B cell (primary cell): ENCODE results near the gene LHX1. TPM values are rescaled to one million over a fixed set of nuclear protein-coding genes. Genes with fewer than 3 reads are reported as not detected.

Experiments
- ATAC-seq: fragments of 200-7000 bp; cut with Tn5 transposase; one replicate; pipeline ENCODE4 v1.10.0; 2021; ENCODE audit warnings: low read depth, mild to moderate bottlenecking, moderate number of reproducible peaks, moderate library complexity
- CTCF ChIA-PET: fragments of 350-600 bp; sonication (Branson Sonifier 250); formaldehyde crosslinking; loops from one replicate; lab custom pipeline; 2021; ENCODE audit warnings: antibody characterized with exemption, inconsistent platforms; lab: Charles Lee
- POLR2A ChIA-PET: fragments of 350-600 bp; sonication (Branson Sonifier 250); formaldehyde crosslinking; loops from one replicate; lab custom pipeline; 2021; ENCODE audit warnings: antibody characterized with exemption; lab: Charles Lee
- DNase-seq: peaks from one replicate; pipeline ENCODE4 v3.0.0; 2013
- H2AFZ ChIP-seq: 2 replicates; pipeline ENCODE4 v1.6.1; 2012; ENCODE audit warnings: mild to moderate bottlenecking, low read depth, low read length; ENCODE audit not compliant: insufficient read depth, poor library complexity, severe bottlenecking
- H3K27ac ChIP-seq, 2 donors: 1 replicate in 1 of 2; 2 replicates in 1 of 2; pipeline ENCODE4 v1.5.1; 2012 to 2013; ENCODE audit warnings: low read length in 2 of 2, mild to moderate bottlenecking in 2 of 2, moderate library complexity in 1 of 2
- H3K27me3 ChIP-seq, 4 experiments: fragments of 200-600 bp in 1 of 4; sonication (generic) in 1 of 4; replicated peaks in 1 of 4; 1 replicate in 2 of 4; 2 replicates in 2 of 4; pipeline versions ENCODE4 v1.6.1 to v1.7.0; 2013 to 2016; ENCODE audit warnings: low read length in 3 of 4, mild to moderate bottlenecking in 2 of 4, mixed read lengths in 1 of 4, moderate library complexity in 1 of 4; ENCODE audit not compliant: insufficient read depth in 4 of 4, control insufficient read depth in 3 of 4; ENCODE audit errors: control extremely low read depth in 1 of 4
- H3K36me3 ChIP-seq, 2 experiments: replicated peaks in 1 of 2; 1 replicate in 1 of 2; 2 replicates in 1 of 2; pipeline versions ENCODE4 v1.6.1 to v1.7.1; 2013; ENCODE audit warnings: low read length in 1 of 2; ENCODE audit not compliant: insufficient read depth in 2 of 2, control insufficient read depth in 1 of 2; ENCODE audit errors: control extremely low read depth in 1 of 2, extremely low read depth in 1 of 2
- H3K4me1 ChIP-seq, 2 donors: fragments of 200-600 bp in 1 of 2; sonication (generic) in 1 of 2; 1 replicate in 1 of 2; 2 replicates in 1 of 2; pipeline versions ENCODE4 v1.5.1 to v1.6.1; 2013 to 2017; ENCODE audit warnings: low read length in 2 of 2; ENCODE audit not compliant: control insufficient read depth in 2 of 2, insufficient read depth in 2 of 2
- H3K4me2 ChIP-seq: replicated peaks from 2 replicates; pipeline ENCODE3; 2012; ENCODE audit warnings: mild to moderate bottlenecking, low read depth, low read length; ENCODE audit not compliant: poor library complexity, severe bottlenecking
- H3K4me3 ChIP-seq, 5 experiments: fragments of 200-600 bp in 1 of 5; sonication (generic) in 1 of 5; 1 replicate in 3 of 5; 2 replicates in 2 of 5; pipeline versions ENCODE4 v1.5.1 to v1.7.0; 2011 to 2016; ENCODE audit warnings: low read length in 4 of 5, mild to moderate bottlenecking in 4 of 5, low read depth in 2 of 5, control low read depth in 1 of 5, moderate library complexity in 1 of 5; ENCODE audit not compliant: insufficient read depth in 1 of 5; ENCODE audit errors: control extremely low read depth in 1 of 5, extremely low read depth in 1 of 5
- H3K79me2 ChIP-seq: fragments of 200-600 bp; sonication (generic); one replicate; pipeline ENCODE4 v1.6.0; 2016; ENCODE audit warnings: low read length; ENCODE audit not compliant: control insufficient read depth, insufficient read depth
- H3K9ac ChIP-seq: fragments of 200-600 bp; sonication (generic); 2 replicates; pipeline ENCODE4 v1.6.1; 2017; ENCODE audit warnings: mild to moderate bottlenecking, low read length, moderate library complexity
- H3K9me3 ChIP-seq, 3 donors: one replicate each; pipeline versions ENCODE4 v1.6.1 to v1.7.1; 2013; ENCODE audit warnings: low read length in 2 of 3; ENCODE audit not compliant: control insufficient read depth in 2 of 3, insufficient read depth in 1 of 3; ENCODE audit errors: control extremely low read depth in 1 of 3
- H4K20me1 ChIP-seq: 2 replicates; pipeline ENCODE4 v1.6.0; 2012; ENCODE audit warnings: mild to moderate bottlenecking, low read length; ENCODE audit not compliant: insufficient read depth, control insufficient read depth, poor library complexity, severe bottlenecking
- H3K27ac Mint-ChIP-seq: one replicate; pipeline ENCODE4 v1.8.0; 2021; ENCODE audit warnings: mixed read lengths
- H3K27me3 Mint-ChIP-seq: one replicate; pipeline ENCODE4 v1.8.0; 2021; ENCODE audit warnings: mixed read lengths
- H3K4me1 Mint-ChIP-seq: one replicate; pipeline ENCODE4 v1.8.0; 2021; ENCODE audit warnings: mixed read lengths
- H3K4me3 Mint-ChIP-seq: one replicate; pipeline ENCODE4 v1.8.0; 2021; ENCODE audit warnings: mixed read lengths
- H3K9me3 Mint-ChIP-seq: one replicate; pipeline ENCODE4 v1.8.0; 2022; ENCODE audit warnings: mixed read lengths; ENCODE audit not compliant: insufficient read depth
- CTCF ChIP-seq: fragments of 200-600 bp; IDR thresholded peaks from one replicate; pipeline ENCODE4 v1.8.0; 2022; ENCODE audit warnings: antibody characterized with exemption, mild to moderate bottlenecking
- EZH2 ChIP-seq: IDR thresholded peaks from 2 replicates; pipeline ENCODE4 v1.6.1; 2012; ENCODE audit warnings: borderline replicate concordance, low read depth, mild to moderate bottlenecking, moderate library complexity, low read length; ENCODE audit not compliant: insufficient read depth, poor library complexity, severe bottlenecking
- WGBS: methylation state at CpG from one replicate; pipeline ENCODE4 v1.1.5; 2013; ENCODE audit warnings: missing lambda C conversion rate; ENCODE audit not compliant: insufficient coverage; 5-methylcytosine and 5-hydroxymethylcytosine counted together
- intact Hi-C: fragments of 100-400 bp; cut with micrococcal nuclease; formaldehyde crosslinking; loops from one replicate; pipeline ENCODE4 v1.10.0; 2022
- polyA plus RNA-seq: library from polyadenylated mRNA; depleted of rRNA; stranded (reverse); fragments of >200 nt; gene quantifications from 2 replicates; pipeline ENCODE4 v1.2.3, GENCODE V29; 2012
- total RNA-seq, 2 donors: library from RNA; stranded (reverse); fragments of 120-200 nt in 1 of 2; gene quantifications; 1 replicate in 1 of 2; 2 replicates in 1 of 2; pipeline versions ENCODE4 v1.2.3 to v1.2.4, GENCODE V29; 2013 to 2022

The LHX1 gene
- total and polyA plus RNA-seq, 2 donors (not counting 1 experiment from before 2014, with no cell fraction given) = not detected

- no peak overlapping the region for H3K27ac Mint-ChIP-seq
- H4K20me1 ChIP-seq = no peaks in the 10 kb centered on the region
- H3K36me3 ChIP-seq = no peaks in the 10 kb centered on the region
- peaks cover 13% of the 10 kb centered on the region for H3K4me1 Mint-ChIP-seq
- ChIA-PET POLR2A (no interaction called here), CTCF (interaction anchor here (0.7 to 1.0 kb wide), 2 partner anchors 38 to 67 kb away, joined by 3 to 5 read pairs; no protein-coding TSS in a partner anchor)
- H3K4me3 Mint-ChIP-seq = no peak overlapping the region
- intact Hi-C loops = no loop called here
- no peak overlapping the region for H3K4me2 ChIP-seq
- H3K27me3 Mint-ChIP-seq = peaks cover 40% of the 10 kb centered on the region
- H3K27me3 ChIP-seq = peaks cover 0 to 49% (median 13%) of the 10 kb centered on the region in 4 experiments
- no peak overlapping the region for H3K9ac ChIP-seq
- no peaks in the 10 kb centered on the region for H3K9me3 Mint-ChIP-seq
- H3K4me1 ChIP-seq = peaks cover 15 to 16% of the 10 kb centered on the region in 2 donors
- no peak overlapping the region for H2AFZ ChIP-seq
- no peaks in the 10 kb centered on the region for H3K9me3 ChIP-seq
- no peak overlapping the region for H3K4me3 ChIP-seq
- ATAC-seq (no peak), DNase-seq (no peak)
- no peak overlapping the region for H3K27ac ChIP-seq
- WGBS = 100% methylated on average over 3 of the region's 5 CpGs
- TF ChIP-seq CTCF = no peak
- TF ChIP-seq EZH2 = no peak
- no peaks in the 10 kb centered on the region for H3K79me2 ChIP-seq
These were observed 13.5 kb upstream of the LHX1 start for GRCh38 chr17:36923814-36924221.

- no peak overlapping the region for H3K4me2 ChIP-seq
- peaks cover 0 to 51% (median 28%) of the 10 kb centered on the region in 4 experiments for H3K27me3 ChIP-seq
- WGBS = no CpG with 5 or more reads among the region's 3 CpGs
- H3K4me3 ChIP-seq = no peak overlapping the region
- H3K36me3 ChIP-seq = no peaks in the 10 kb centered on the region
- Mint-ChIP-seq H3K27ac (no peak overlapping the region), H3K9me3 (no peaks in the 10 kb centered on the region), H3K27me3 (peaks cover 47% of the 10 kb centered on the region), H3K4me3 (no peak overlapping the region), H3K4me1 (peaks cover 25% of the 10 kb centered on the region)
- intact Hi-C loops = no loop called here
- TF ChIP-seq EZH2 (no peak), CTCF (no peak)
- DNase-seq = no peak
- H3K79me2 ChIP-seq = no peaks in the 10 kb centered on the region
- ATAC-seq = no peak
- peaks cover 22 to 24% of the 10 kb centered on the region in 2 donors for H3K4me1 ChIP-seq
- H3K9me3 ChIP-seq = peaks cover 0 to 12% (median 0%) of the 10 kb centered on the region in 3 donors
- H3K9ac ChIP-seq = no peak overlapping the region
- H2AFZ ChIP-seq = no peak overlapping the region
- H3K27ac ChIP-seq = no peak overlapping the region
- no peaks in the 10 kb centered on the region for H4K20me1 ChIP-seq
- POLR2A ChIA-PET = no interaction called here
- CTCF ChIA-PET = no interaction called here
These were observed 11.0 kb upstream of the LHX1 start for GRCh38 chr17:36926226-36926625.
